ENCODE data around the gene KCNJ6.

KCNJ6 gene

GRCh38 chr21:37876561-37876960, 39.7 kb downstream of the KCNJ6 start:
- no peak for TF ChIP-seq ARNT (IDR thresholded peaks at IDR 0.05)
- TF ChIP-seq FOXM1 (IDR thresholded peaks at IDR 0.05; ENCODE audit: borderline replicate concordance), result no peak
- no peak for TF ChIP-seq FOXK2 (IDR thresholded peaks at IDR 0.05)
- TF ChIP-seq BHLHE40 (IDR thresholded peaks at IDR 0.05; ENCODE audit: borderline replicate concordance), result no peak
- TF ChIP-seq NFRKB (IDR thresholded peaks at IDR 0.05), result no peak
- no peak for TF ChIP-seq ELF4 (IDR thresholded peaks at IDR 0.05)
- no peak for TF ChIP-seq SUZ12 (IDR thresholded peaks at IDR 0.05)
- TF ChIP-seq SP1 (IDR thresholded peaks at IDR 0.05), result no peak
- TF ChIP-seq ZNF384 (IDR thresholded peaks at IDR 0.05), result no peak
- no peak for TF ChIP-seq LEF1 (IDR thresholded peaks at IDR 0.05; ENCODE audit: borderline replicate concordance)
- TF ChIP-seq HDGF (IDR thresholded peaks at IDR 0.05; ENCODE audit: borderline replicate concordance), result no peak
- CTCF ChIA-PET, result interaction anchor here (1.2 kb wide), 1 partner anchor 118 kb away, joined by 3 read pairs; no protein-coding TSS in a partner anchor
- DNase-seq (ENCODE audit: extremely low spot score), result no peak
- POLR2A ChIA-PET, result no interaction called here

- POLR2A ChIA-PET, result no interaction called here
- DNase-seq (ENCODE audit: extremely low spot score), result no peak
- TF ChIP-seq SUZ12 (IDR thresholded peaks at IDR 0.05), result no peak
- TF ChIP-seq TARDBP (IDR thresholded peaks at IDR 0.05), result no peak
- no peak for TF ChIP-seq FOXK2 (IDR thresholded peaks at IDR 0.05)
- TF ChIP-seq BHLHE40 (IDR thresholded peaks at IDR 0.05; ENCODE audit: borderline replicate concordance), result no peak
- TF ChIP-seq PKNOX1 (IDR thresholded peaks at IDR 0.05), result no peak
- no peak for TF ChIP-seq ARNT (IDR thresholded peaks at IDR 0.05)
- TF ChIP-seq HDGF (IDR thresholded peaks at IDR 0.05; ENCODE audit: borderline replicate concordance), result no peak
- TF ChIP-seq SP1 (IDR thresholded peaks at IDR 0.05), result no peak
- TF ChIP-seq FOXA1 (IDR thresholded peaks at IDR 0.05), result no peak
- no peak for TF ChIP-seq LEF1 (IDR thresholded peaks at IDR 0.05; ENCODE audit: borderline replicate concordance)
- TF ChIP-seq CTBP1 (IDR thresholded peaks at IDR 0.05; ENCODE audit: borderline replicate concordance), result no peak
- TF ChIP-seq ZNF384 (IDR thresholded peaks at IDR 0.05), result no peak
- no peak for TF ChIP-seq NFRKB (IDR thresholded peaks at IDR 0.05)
- no peak for TF ChIP-seq L3MBTL2 (conservative IDR thresholded peaks at IDR 0.05)
- TF ChIP-seq FOXM1 (IDR thresholded peaks at IDR 0.05; ENCODE audit: borderline replicate concordance), result no peak
- TF ChIP-seq ELF4 (IDR thresholded peaks at IDR 0.05), result no peak
- CTCF ChIA-PET, result no interaction called here
Measured at GRCh38 chr21:37874904-37875780, 41.1 kb downstream of the KCNJ6 start.

- no peak for DNase-seq (ENCODE audit: extremely low spot score)
- no peak for TF ChIP-seq HDGF (IDR thresholded peaks at IDR 0.05; ENCODE audit: borderline replicate concordance)
- no peak for TF ChIP-seq BHLHE40 (IDR thresholded peaks at IDR 0.05; ENCODE audit: borderline replicate concordance)
- no peak for TF ChIP-seq SUZ12 (IDR thresholded peaks at IDR 0.05)
- no peak for TF ChIP-seq CTBP1 (IDR thresholded peaks at IDR 0.05; ENCODE audit: borderline replicate concordance)
- TF ChIP-seq L3MBTL2 (conservative IDR thresholded peaks at IDR 0.05), result no peak
- TF ChIP-seq LEF1 (IDR thresholded peaks at IDR 0.05; ENCODE audit: borderline replicate concordance), result no peak
- no peak for TF ChIP-seq ARNT (IDR thresholded peaks at IDR 0.05)
- TF ChIP-seq FOXA1 (IDR thresholded peaks at IDR 0.05), result no peak
- TF ChIP-seq SP1 (IDR thresholded peaks at IDR 0.05), result no peak
- ChIA-PET POLR2A (no interaction called here), CTCF (no interaction called here)
Measured at GRCh38 chr21:37874481-37874880, 41.8 kb downstream of the KCNJ6 start.

- CTCF ChIA-PET, result interaction anchor here (0.7 kb wide), 1 partner anchor 326 kb away, joined by 4 read pairs; no protein-coding TSS in a partner anchor
- POLR2A ChIA-PET, result no interaction called here
- TF ChIP-seq HDGF (IDR thresholded peaks at IDR 0.05; ENCODE audit: borderline replicate concordance) (no peak), PKNOX1 (IDR thresholded peaks at IDR 0.05) (no peak), FOXK2 (IDR thresholded peaks at IDR 0.05) (no peak), SP1 (IDR thresholded peaks at IDR 0.05) (no peak), L3MBTL2 (conservative IDR thresholded peaks at IDR 0.05) (no peak), ARNT (IDR thresholded peaks at IDR 0.05) (no peak), NFRKB (IDR thresholded peaks at IDR 0.05) (no peak), TARDBP (IDR thresholded peaks at IDR 0.05) (no peak), LEF1 (IDR thresholded peaks at IDR 0.05; ENCODE audit: borderline replicate concordance) (no peak), ZNF384 (IDR thresholded peaks at IDR 0.05) (no peak), SUZ12 (IDR thresholded peaks at IDR 0.05) (no peak), CTBP1 (IDR thresholded peaks at IDR 0.05; ENCODE audit: borderline replicate concordance) (no peak), FOXA1 (IDR thresholded peaks at IDR 0.05) (no peak), ELF4 (IDR thresholded peaks at IDR 0.05) (no peak), FOXM1 (IDR thresholded peaks at IDR 0.05; ENCODE audit: borderline replicate concordance) (no peak)
- no peak for DNase-seq (ENCODE audit: extremely low spot score)
Measured at GRCh38 chr21:37873655-37874054, 42.6 kb downstream of the KCNJ6 start.

DNA sequence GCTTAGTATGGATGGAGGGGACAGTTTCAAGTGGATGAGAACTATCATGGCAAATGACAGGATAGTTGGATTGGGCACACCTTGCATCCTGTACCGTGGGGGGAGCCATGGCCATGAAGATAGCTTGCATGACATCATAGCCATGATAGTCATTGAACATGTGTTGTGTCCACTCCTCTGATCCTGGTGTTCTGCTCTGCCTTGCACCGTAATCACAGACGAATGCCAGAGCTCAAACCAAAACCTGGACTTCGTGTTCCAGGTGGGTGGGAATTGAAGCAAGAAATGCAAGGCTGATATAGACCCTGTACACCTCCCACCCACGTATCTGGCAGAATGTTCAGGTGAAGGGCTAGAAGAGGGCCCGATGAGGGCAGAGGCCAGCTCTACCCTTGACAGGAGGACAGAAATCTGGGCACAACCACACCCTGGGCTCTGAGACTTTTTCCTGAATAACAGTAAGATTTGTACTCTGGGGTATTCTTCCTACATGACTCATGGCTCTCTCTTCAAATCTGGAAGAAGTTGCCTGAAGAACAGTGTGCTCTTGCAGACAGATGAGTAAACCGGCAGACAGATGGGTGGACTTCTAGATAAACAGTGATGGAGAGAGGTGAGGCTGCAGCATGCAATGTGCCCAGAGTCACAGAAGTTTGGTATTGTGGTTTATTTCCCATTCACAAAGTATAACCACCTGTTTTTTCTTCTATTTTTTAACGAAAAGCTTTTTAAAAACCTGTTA, 45.0 kb downstream of the KCNJ6 start:
- POLR2A ChIA-PET, result no interaction called here
- DNase-seq (ENCODE audit: extremely low spot score), result no peak

More for the DNA sequence above, 45.0 kb downstream of the KCNJ6 start:
- CTCF ChIA-PET, result no interaction called here
- no peak for TF ChIP-seq TARDBP (IDR thresholded peaks at IDR 0.05)
- no peak for TF ChIP-seq FOXK2 (IDR thresholded peaks at IDR 0.05)
- TF ChIP-seq CTBP1 (IDR thresholded peaks at IDR 0.05; ENCODE audit: borderline replicate concordance), result no peak
- TF ChIP-seq FOXM1 (IDR thresholded peaks at IDR 0.05; ENCODE audit: borderline replicate concordance), result no peak
- TF ChIP-seq SUZ12 (IDR thresholded peaks at IDR 0.05), result no peak
- TF ChIP-seq ZNF384 (IDR thresholded peaks at IDR 0.05), result no peak
- no peak for TF ChIP-seq NFRKB (IDR thresholded peaks at IDR 0.05)
- TF ChIP-seq ARNT (IDR thresholded peaks at IDR 0.05), result no peak
- no peak for TF ChIP-seq PKNOX1 (IDR thresholded peaks at IDR 0.05)
- no peak for TF ChIP-seq FOXA1 (IDR thresholded peaks at IDR 0.05)
- no peak for TF ChIP-seq LEF1 (IDR thresholded peaks at IDR 0.05; ENCODE audit: borderline replicate concordance)

Data from HEK293T (cell line).